ENCODE results near the gene KRT33A. TPM values are rescaled to one million over a fixed set of nuclear protein-coding genes. Genes with fewer than 3 reads are reported as not detected.
"Not testable (repeated sequence)": the region's sequence is repeated elsewhere in the genome, so short reads cannot be mapped to it uniquely, and the experiment has no call there.

The KRT33A gene
- total RNA-seq, 6 experiments from 2014 or later, result not detected

GRCh38 chr17:41387670-41388069 is 37.0 kb upstream of the KRT33A start:
- DNase-seq, result no peak
- no peak overlapping the region for H3K27ac Mint-ChIP-seq
- no peak for TF ChIP-seq CTCF (IDR thresholded peaks at IDR 0.05)
- peaks cover 12% of the 10 kb centered on the region for H3K9me3 Mint-ChIP-seq
- H3K36me3 Mint-ChIP-seq (ENCODE audit: low read depth), result peaks cover 22% of the 10 kb centered on the region
- H3K27me3 Mint-ChIP-seq (ENCODE audit: insufficient read depth), result no peaks in the 10 kb centered on the region; the same call in 1 of the 2 replicates
- peaks cover 48% of the 10 kb centered on the region for H3K4me1 Mint-ChIP-seq (ENCODE audit: low read depth)
- H3K4me3 Mint-ChIP-seq, result no peak overlapping the region

GRCh38 chr17:41386227-41386626 is 35.6 kb upstream of the KRT33A start:
- DNase-seq, result no peak
- H3K27me3 Mint-ChIP-seq (ENCODE audit: insufficient read depth), result no peaks in the 10 kb centered on the region; the same call in 1 of the 2 replicates
- no peak for TF ChIP-seq CTCF (IDR thresholded peaks at IDR 0.05)
- H3K36me3 Mint-ChIP-seq (ENCODE audit: low read depth), result peaks cover 22% of the 10 kb centered on the region
- no peak overlapping the region for H3K27ac Mint-ChIP-seq
- H3K4me1 Mint-ChIP-seq (ENCODE audit: low read depth), result peaks cover 48% of the 10 kb centered on the region
- H3K4me3 Mint-ChIP-seq, result no peak overlapping the region
- H3K9me3 Mint-ChIP-seq, result peaks cover 12% of the 10 kb centered on the region

GRCh38 chr17:41383690-41384089 is 33.1 kb upstream of the KRT33A start:
- Mint-ChIP-seq H3K27ac (peak overlapping the region; percentile 91; the same call in 1 of the 2 replicates), H3K4me1 (ENCODE audit: low read depth) (peaks cover 52% of the 10 kb centered on the region), H3K36me3 (ENCODE audit: low read depth) (peaks cover 26% of the 10 kb centered on the region), H3K4me3 (no peak overlapping the region), H3K27me3 (ENCODE audit: insufficient read depth) (no peaks in the 10 kb centered on the region), H3K9me3 (peaks cover 12% of the 10 kb centered on the region)
- DNase-seq, result no peak
- TF ChIP-seq CTCF (IDR thresholded peaks at IDR 0.05), result no peak

GRCh38 chr17:41382394-41382793 is 31.8 kb upstream of the KRT33A start:
- peak; percentile 80 for DNase-seq
- no peak for TF ChIP-seq CTCF (IDR thresholded peaks at IDR 0.05)
- H3K4me1 Mint-ChIP-seq (ENCODE audit: low read depth), result peaks cover 65% of the 10 kb centered on the region
- no peaks in the 10 kb centered on the region for H3K27me3 Mint-ChIP-seq (ENCODE audit: insufficient read depth)
- H3K4me3 Mint-ChIP-seq, result peak overlapping the region; percentile 30; the same call in 1 of the 2 replicates
- H3K36me3 Mint-ChIP-seq (ENCODE audit: low read depth), result peaks cover 28% of the 10 kb centered on the region
- H3K9me3 Mint-ChIP-seq, result peaks cover 9% of the 10 kb centered on the region
- H3K27ac Mint-ChIP-seq, result peak overlapping the region; percentile 91

- not testable (repeated sequence) for DNase-seq; H3K27me3 Mint-ChIP-seq (ENCODE audit: insufficient read depth); H3K9me3 Mint-ChIP-seq
- Mint-ChIP-seq H3K36me3 (ENCODE audit: low read depth) (peaks cover 26% of the 10 kb centered on the region), H3K4me1 (ENCODE audit: low read depth) (peaks cover 70% of the 10 kb centered on the region), H3K4me3 (peak within 1 kb of the TSS; percentile 46), H3K27ac (peak within 1 kb of the TSS; percentile 91)
These were observed 31.3 kb upstream of the KRT33A start, which contains the start of gene KRT34 for GRCh38 chr17:41381943-41382342. Gene KRT34, minus strand, starts transcription at chr17:41382306. Its CDS starts 60 bp downstream, at chr17:41382246.

GRCh38 chr17:41380091-41380490 is 29.5 kb upstream of the KRT33A start:
- peak overlapping the region; percentile 46 for H3K4me3 Mint-ChIP-seq
- not testable (repeated sequence) for H3K27me3 Mint-ChIP-seq (ENCODE audit: insufficient read depth); H3K9me3 Mint-ChIP-seq
- peaks cover 80% of the 10 kb centered on the region for H3K4me1 Mint-ChIP-seq (ENCODE audit: low read depth)
- H3K36me3 Mint-ChIP-seq (ENCODE audit: low read depth), result peaks cover 21% of the 10 kb centered on the region
- peak overlapping the region; percentile 91 for H3K27ac Mint-ChIP-seq
- DNase-seq, result peak; percentile 96
